Prostate gland (tissue), 1 donor: ENCODE results near the gene DCST2.

Experiments used
- POLR2A ChIP-seq: fragments of 450-650 bp; IDR thresholded peaks from one replicate; pipeline ENCODE4 v1.6.1; 2016; ENCODE audit warnings: antibody characterized with exemption, mild to moderate bottlenecking
- POLR2AphosphoS5 ChIP-seq: sonication (generic); formaldehyde crosslinking; IDR thresholded peaks from one replicate; pipeline ENCODE4 v1.6.1; 2017; ENCODE audit warnings: antibody characterized with exemption

DNA sequence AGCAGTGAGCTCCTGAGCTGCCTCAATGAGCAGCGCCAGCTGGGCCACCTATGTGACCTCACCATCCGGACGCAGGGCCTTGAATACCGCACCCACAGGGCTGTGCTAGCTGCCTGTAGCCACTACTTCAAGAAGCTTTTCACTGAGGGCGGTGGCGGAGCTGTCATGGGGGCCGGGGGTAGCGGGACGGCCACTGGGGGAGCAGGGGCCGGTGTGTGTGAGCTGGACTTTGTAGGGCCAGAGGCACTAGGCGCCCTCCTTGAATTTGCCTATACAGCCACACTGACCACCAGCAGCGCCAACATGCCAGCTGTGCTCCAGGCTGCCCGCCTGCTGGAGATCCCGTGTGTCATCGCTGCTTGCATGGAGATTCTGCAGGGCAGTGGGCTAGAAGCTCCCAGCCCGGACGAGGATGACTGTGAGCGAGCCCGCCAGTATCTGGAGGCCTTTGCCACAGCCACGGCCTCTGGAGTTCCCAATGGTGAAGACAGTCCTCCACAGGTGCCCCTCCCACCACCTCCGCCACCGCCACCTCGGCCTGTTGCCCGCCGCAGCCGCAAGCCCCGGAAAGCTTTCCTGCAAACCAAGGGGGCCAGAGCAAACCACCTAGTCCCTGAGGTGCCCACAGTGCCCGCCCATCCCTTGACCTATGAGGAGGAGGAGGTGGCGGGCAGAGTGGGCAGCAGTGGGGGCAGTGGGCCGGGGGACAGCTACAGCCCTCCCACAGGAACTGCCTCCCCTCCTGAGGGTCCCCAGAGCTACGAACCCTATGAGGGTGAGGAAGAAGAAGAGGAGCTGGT is 18.7 kb downstream of the DCST2 start:
- no peak for TF ChIP-seq POLR2AphosphoS5
- TF ChIP-seq POLR2A = no peak
